GM23338 (cell line): ENCODE data around the gene TOMM20L.

Source experiments
- CREB1 ChIP-seq: fragments of 250-450 bp; sonication (Bioruptor Pico); IDR thresholded peaks from 2 replicates; pipeline ENCODE4 v1.5.0; 2020; ENCODE audit warnings: low read depth, mild to moderate bottlenecking, moderate library complexity
- CTCF ChIP-seq, 2 experiments: fragments of 200-600 bp in 1 of 2; sonication (generic) in 1 of 2; conservative IDR thresholded peaks; 2 replicates each; pipeline versions ENCODE4 v1.5.1 to v1.6.1; 2016 to 2017; ENCODE audit warnings: antibody characterized with exemption in 2 of 2, low read depth in 2 of 2, mild to moderate bottlenecking in 2 of 2, moderate library complexity in 1 of 2
- EZH2 ChIP-seq: fragments of 200-600 bp; sonication (generic); IDR thresholded peaks from one replicate; pipeline ENCODE4 v1.8.0; 2017; ENCODE audit warnings: antibody characterized with exemption, mild to moderate bottlenecking, low read depth; ENCODE audit not compliant: unreplicated experiment
- EZH2phosphoT487 ChIP-seq: fragments of 200-600 bp; sonication (generic); IDR thresholded peaks from one replicate; pipeline ENCODE4 v1.8.1; 2018; ENCODE audit warnings: antibody characterized with exemption; ENCODE audit not compliant: unreplicated experiment
- POLR2AphosphoS5 ChIP-seq: IDR thresholded peaks from 2 replicates; pipeline ENCODE4 v1.6.1; 2016; ENCODE audit warnings: antibody characterized with exemption, low read depth
- REST ChIP-seq: IDR thresholded peaks from one replicate; pipeline ENCODE4 v1.6.1; 2018; ENCODE audit warnings: antibody characterized with exemption; ENCODE audit not compliant: unreplicated experiment
- ZNF114 ChIP-seq: fragments of 250-450 bp; sonication (Bioruptor Pico); IDR thresholded peaks from 2 replicates; pipeline ENCODE4 v1.5.0; 2020; ENCODE audit warnings: mild to moderate bottlenecking, moderate library complexity

GRCh38 chr14:58368956-58369355 is 26.8 kb upstream of the TOMM20L start:
- no peak for TF ChIP-seq CTCF (conservative IDR thresholded peaks at IDR 0.05; ENCODE audit: low read depth in 2 of 2)
- TF ChIP-seq POLR2AphosphoS5 = no peak
- no peak for TF ChIP-seq EZH2
- no peak for TF ChIP-seq ZNF114 (CRISPR knock-in tag)
- TF ChIP-seq EZH2phosphoT487 = no peak
- TF ChIP-seq REST = no peak
- no peak for TF ChIP-seq CREB1
